GM19023 (cell line): Measurements from ENCODE around the gene CDH4.

Experiments
- ATAC-seq: cut with Tn5 transposase; IDR thresholded peaks from one replicate; pipeline ENCODE4 v1.9.1; 2021; ENCODE audit warnings: mild to moderate bottlenecking, moderate library complexity; ENCODE audit not compliant: unreplicated experiment

The CDH4 gene

DNA sequence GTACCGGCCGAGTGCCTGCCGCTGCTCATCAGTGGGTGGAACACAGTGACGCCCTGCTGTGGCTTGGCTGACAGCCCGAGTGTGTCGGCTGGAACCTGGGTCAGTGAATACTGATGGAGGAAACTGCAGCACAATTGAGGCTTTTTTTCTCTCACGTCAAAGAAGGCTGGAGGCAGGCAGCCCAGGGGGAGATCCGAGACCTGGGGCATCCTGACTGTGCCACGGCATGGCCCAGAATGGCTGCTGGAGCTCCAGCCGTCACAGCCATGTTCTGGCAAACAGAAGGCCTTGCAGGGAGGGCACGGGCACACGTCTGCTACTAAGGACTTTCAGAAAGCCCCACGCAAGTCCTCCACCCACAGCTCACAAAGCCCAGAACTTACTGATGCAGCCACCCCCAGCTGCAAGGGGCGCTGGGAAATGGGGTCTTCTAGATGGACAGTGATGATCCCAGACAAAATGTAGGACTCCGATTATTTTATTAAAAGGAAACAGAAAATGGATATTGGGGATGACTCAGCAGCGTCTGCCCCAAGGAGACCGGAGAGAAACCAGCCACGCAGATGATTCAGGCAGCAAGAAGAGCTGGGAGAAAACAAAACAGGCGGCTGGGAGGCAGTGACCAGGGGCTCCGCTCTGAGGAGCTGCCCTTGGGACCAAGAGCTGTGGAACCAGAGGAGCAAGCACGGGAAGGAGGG, 673.6 kb downstream of the CDH4 start:
- no peak for ATAC-seq

DNA sequence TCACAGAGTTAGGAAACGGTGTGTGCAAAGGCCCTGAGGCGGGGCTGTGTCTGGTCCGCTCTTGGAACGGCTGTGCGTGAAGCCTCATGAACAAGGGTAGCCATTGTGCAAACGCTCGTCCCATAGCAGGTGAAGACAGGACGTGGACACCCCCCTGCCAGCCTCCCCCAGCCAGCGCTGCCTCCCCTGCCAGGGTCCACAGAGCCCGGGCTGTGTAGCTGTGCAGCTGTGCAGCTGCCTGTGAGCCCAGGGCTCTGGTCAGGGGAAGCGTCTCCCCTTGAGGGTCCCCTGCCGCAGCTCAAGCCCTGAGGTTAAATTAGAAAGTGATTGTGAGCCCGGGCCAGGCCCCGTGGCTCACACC, 674.2 kb downstream of the CDH4 start:
- no peak for ATAC-seq

DNA sequence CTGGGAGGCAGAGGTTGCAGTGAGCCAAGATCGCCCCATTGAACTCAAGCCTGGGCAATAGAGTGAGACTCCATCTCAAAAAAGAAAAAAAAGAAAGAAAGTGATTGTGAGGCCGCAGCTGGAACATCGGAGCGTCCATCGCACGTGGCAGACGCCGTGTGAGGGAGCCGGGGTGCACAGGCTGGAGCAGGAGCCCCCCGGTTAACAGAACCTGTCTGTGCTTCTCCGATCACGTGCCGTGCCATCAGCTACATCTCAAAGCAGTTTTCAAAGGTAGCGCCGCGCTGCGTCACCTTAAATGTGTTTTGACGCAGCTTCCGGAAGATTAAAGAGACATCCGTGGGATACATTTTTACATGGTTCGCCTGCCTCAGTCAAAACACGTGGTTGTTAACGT, 674.7 kb downstream of the CDH4 start:
- ATAC-seq = no peak

DNA sequence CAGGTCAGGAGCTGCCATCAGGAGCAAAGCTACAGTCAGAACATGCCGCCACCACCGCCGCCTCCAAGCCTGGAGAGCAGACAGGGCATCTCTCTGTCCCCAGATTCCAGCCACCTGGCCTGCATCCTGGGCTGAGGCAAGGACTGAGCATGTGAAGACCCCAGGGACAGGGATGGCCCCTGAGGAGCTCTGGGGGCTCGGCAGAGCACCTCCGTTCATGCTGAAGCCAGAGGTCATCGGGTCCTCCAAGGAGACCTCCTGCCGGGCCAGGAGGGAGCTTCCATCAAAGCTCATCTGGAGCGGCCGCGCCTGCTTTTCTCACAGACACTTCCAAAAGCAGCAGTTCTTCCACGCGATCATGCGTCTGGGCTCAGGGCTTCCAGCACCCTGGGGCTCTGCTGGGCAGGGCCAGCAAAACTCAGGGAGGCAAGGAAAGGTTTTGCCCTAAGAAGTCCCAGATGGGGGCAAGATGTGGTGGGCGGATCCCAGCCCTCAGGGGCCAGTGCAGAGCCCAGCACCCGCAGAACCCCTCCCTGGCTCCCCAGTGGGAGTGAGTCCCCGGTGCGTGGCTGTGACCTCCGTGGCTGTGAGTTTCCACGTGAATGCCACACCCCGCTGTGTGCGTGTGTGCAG, 675.2 kb downstream of the CDH4 start:
- no peak for ATAC-seq

DNA sequence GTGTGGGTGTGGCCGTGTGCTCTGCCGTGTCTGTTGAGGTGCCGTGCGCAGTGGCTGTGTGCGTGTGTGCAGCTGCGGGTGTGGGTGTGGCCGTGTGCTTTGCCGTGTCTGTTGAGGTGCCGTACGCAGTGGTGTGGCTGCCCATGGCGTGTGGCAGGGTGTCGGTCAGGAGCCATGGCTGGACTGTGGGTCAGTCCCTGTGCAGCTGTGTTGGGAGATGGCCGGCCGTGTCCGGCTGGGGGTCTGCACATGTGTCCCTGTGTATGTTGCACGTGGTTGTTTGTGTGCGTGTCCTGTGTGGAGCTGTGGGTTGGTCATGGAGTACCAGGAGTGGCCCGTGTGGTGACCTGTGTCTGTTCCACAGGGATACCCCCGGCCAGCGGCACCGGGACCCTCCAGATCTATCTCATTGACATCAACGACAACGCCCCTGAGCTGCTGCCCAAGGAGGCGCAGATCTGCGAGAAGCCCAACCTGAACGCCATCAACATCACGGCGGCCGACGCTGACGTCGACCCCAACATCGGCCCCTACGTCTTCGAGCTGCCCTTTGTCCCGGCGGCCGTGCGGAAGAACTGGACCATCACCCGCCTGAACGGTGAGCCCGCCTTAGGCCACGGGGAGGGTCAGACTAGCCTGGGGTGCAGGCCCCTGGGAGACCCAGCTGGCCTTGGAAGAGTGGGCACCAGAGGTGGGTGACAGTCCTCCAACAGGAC, 675.9 kb downstream of the CDH4 start:
- no peak for ATAC-seq

DNA sequence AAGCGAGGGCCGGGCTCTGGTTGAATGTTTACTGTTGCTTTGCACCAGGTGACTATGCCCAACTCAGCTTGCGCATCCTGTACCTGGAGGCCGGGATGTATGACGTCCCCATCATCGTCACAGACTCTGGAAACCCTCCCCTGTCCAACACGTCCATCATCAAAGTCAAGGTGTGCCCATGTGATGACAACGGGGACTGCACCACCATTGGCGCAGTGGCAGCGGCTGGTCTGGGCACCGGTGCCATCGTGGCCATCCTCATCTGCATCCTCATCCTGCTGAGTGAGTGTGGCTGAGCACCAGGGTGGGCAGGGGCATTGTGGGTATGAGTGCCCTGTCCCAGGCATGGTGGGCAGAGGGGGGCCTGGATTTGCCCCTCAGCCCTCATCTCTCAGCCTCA, 677.5 kb downstream of the CDH4 start:
- ATAC-seq = no peak

DNA sequence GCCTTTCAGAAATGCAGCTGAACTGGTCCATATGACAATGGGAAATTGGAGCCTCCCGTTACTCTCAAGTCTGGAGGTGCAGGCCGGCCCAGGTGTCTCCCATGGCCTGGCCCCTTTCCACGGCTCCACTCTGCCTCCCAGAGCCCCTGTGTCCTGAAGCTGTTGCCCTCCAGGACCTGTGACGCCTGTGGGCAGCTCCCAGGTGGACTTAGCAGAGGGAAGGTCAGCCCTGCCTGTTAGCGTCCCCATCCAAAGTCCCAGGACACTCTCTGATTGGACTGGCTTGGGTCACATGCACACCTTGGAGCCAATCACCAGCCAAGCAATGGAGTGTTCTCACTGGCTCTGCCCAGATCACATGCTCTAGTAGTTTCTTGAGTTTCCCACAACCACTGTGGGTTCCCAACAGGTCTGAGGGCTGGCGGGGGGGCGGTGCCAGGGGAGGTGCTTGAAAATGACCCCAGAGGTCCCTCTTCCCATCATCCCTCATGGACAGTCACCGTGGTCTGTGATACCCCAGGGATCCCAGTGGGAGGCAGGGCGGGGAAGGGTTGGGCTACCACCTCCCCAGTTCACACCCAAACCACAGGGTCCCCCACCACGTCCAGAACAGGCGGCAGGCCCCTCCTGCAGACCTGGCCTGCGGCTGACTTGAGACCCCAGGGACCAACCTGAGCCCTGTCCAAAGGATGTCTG, 678.1 kb downstream of the CDH4 start:
- ATAC-seq = no peak

DNA sequence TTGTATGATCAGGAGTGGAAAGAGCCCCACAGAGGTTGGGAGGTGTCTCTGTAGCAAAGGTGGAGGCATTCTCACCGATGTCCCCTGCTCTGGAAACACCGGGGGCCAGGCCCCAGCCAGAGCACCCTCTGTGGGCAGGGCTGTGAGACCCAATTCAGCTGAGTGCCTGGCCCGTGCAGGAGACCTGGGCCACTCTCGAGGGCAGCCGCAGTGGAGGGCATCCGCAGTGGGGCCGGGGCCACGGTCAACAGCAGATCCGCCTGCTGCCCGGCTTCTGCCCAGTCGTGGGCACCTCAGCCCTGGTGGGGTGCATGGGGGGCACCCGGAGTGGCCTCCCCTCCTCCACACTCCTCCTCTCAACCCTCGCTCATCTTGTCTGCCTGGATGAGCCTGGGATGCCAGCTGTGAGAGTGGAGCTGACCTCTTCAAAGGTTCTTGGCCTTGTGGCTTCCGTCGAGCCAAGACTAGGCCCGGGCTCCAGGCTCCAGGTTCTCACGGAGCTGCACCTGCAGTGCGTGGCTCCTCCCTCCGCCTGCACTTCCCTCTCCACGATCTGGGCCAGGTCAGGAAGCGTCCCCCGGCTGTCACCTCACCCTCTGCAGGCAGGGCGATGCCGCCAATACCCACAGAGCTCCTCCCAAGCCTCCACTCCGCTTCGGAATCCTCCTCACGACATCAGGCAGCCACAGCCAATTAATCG, 678.9 kb downstream of the CDH4 start:
- ATAC-seq = no peak

DNA sequence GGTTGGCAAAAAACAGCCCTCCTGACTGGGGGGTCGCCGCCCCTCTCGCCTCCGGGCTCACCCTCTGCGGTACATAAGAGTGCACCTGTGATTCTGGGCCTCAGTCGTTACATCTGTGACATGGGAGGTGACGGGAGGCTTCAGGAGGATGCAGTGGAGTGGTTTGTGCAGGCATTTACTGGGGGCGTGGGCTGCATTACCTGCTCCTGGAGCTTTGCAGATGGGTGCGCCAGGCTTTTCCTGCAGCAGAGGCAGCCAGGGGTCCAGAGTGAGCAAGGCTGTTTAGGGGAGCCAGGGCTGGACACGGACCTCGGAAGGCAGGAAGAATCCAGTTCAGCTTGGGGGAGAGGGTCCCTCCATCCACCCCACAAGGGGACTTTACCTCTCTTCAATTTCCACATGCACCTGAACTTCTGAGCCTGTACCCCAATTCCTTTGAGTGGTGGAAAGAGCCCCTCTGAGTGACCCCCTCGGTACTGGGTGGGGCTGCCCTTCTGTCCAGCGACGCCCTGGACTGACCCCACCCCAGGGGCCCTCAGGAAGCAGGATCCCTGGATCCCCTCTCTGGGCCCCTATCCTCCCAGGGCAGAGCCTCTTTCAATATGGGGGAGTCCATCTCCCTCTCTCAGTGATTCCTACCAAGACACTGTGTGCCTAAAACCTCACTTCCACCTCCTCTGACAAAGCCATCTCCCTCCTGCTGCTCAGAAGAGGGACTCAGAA, 679.6 kb downstream of the CDH4 start:
- ATAC-seq = no peak

DNA sequence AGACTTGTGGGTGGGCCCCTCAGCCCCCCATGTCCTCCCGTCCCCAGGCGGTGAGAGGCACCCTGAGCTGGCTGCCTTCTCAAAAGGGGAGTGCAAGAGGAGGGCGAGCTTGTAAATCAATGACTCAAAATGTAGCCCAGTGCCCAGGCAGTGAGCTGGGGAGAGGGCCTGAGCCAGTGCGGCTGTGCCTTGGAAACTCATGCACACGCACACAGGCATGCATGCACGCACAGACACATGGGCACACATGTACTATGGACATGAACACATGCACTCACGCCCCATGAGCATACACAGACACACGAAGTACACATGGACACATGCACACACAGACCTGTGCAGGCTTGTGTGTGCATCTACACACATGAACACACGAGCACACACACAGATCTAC, 680.1 kb downstream of the CDH4 start:
- no peak for ATAC-seq

DNA sequence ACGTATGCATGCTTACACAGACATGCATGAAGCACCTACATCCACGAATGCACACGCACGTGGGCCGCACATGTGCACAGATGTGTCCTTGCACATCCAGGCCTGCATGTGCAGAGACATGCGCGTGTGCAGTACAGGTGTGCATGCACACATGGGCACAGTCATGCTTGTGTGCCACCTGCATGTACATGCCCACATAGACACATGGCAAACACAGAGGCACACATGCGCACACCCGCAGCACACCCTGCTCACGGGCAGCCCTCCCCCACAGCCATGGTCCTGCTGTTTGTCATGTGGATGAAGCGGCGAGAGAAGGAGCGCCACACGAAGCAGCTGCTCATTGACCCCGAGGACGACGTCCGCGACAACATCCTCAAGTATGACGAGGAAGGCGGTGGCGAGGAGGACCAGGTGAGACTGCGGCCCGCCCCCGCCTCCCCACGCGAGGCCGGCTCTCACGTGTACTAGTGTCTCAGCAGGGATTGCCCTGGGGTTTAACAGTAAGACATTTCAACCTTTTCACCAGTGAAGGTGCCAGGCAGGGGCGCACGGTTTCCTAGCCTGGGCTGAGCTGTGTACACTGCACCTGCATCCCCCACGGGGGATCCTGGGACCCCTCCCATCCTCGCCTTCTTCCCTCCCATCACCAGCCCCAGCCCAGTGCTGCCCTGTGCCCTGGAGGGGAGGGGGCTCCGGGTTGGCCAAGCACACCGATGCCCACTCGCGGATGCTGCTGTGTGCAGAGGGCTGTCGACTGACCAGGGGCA, 680.8 kb downstream of the CDH4 start:
- ATAC-seq = no peak

DNA sequence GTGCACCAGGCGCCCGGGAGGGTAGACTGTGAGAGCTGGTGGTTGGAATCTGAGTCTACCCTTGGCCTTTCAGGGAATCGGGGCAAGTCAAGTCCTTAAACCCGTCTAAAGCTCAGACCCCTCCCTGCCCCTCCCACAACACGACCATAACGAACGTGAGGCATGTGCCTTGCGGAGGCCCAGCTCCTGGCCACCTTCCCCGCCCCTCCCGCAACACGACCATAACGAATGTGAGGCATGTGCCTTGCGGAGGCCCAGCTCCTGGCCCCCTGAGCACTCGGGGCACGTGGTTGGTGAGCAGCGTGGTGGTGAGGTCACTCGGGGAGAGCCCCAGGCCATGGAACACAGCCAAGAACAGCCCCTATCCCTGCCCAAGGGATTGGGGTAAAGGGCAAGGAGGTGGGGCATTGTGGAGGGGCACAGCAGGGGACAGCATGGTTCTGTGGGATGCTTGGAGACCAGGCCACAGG, 681.5 kb downstream of the CDH4 start:
- ATAC-seq = no peak

DNA sequence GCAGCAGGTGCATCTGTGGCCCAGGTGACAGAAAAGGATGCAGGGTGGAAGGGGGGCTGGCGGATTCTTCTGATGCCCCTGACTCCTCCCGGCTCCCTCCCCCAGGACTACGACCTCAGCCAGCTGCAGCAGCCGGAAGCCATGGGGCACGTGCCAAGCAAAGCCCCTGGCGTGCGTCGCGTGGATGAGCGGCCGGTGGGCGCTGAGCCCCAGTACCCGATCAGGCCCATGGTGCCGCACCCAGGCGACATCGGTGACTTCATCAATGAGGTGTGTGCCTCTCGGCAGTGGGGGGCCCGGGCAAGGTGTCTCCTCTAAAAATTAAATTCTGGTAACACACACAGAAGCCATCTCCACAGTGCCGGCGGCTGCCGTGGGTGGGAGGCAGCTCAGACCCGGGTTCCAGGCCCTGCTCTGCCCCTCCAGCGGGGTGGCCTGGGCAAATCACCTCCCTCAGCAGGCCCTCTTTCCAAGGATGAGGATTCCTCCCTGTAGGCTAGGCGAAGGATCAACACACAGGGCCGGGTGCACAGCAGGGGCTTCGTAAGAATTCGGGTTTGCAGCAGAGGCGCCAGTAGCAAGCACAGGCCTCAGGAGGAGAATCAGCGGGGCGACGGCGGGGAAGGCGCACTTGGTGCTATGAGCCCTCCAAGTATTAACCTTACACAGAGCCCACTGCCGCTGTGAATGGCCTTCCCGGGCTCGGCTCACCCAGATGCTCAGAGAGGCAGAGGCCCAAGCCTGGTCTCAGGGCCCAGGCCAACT, 682.1 kb downstream of the CDH4 start:
- ATAC-seq = no peak

DNA sequence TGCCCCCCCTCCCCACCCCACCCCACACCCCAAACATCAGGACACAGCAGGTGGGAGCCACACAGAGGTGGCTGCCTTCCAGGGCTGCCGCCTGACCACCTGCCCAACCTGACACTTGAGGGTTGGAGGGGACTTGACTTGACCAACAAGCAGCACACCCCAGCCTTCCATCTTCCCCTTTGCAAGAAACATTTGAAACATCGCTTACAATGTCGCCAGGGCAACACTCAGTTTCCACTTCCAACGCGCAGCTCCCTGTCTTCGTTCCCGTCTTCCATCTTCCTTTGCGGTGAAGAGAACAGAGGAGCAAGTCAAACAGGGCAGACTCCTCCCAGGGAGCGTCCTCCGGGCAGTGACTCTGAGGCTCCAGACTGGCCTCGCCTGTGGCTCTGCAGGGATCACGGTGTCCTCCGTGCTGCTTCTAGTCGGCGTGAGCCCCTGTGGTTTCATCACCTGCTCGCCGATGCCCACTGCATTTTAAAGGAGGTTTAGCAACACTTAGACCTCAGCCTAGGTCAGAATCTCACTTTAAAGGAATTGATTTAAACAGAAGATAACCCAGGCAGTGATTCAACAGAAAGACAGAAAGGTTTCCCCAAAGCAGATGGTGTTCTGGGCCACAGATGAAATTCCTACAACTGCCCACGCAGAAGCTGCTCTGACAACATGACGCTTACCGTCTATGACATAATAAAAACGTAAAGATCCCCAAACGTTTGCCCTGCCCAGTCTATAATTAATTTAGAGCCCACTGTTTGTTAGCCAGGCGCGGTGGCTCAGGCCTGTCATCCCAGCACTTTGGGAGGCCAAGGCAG, 682.9 kb downstream of the CDH4 start:
- no peak for ATAC-seq

DNA sequence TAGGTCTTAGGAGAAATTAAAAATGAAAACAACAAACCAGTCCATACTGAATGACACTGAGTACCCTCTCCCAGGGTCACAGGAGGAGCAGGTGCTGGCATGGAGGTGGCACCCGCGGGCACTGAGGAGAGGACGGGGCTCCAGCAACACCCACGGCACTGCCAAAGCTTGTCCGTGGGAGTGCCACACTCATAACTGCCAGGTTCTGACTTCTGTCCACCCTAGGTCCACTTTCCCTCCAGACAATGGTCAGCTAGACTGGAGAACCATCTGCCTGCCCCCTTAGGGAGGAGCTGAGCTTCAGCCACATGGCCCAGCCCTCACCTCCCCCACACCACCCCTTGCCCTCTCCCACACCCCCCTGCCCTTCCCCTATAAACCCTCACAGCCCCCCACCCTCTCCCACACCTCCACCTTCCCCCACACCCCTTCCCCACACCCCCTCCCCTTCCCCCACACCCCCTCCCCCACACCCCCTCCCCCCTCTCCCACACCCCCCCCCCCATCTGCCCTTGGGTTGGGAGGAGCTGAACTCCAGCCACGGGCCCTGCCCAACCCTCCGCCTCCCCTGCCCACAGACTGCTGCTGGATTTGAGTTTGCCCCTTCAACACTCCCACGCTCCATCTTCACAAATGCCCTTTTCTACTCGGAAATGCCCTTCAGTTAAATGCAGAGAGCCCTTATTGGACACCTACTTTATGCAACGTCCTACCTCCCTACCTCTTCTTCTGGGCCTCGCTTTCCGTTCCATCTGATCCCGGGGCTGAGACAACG, 684.1 kb downstream of the CDH4 start:
- no peak for ATAC-seq

DNA sequence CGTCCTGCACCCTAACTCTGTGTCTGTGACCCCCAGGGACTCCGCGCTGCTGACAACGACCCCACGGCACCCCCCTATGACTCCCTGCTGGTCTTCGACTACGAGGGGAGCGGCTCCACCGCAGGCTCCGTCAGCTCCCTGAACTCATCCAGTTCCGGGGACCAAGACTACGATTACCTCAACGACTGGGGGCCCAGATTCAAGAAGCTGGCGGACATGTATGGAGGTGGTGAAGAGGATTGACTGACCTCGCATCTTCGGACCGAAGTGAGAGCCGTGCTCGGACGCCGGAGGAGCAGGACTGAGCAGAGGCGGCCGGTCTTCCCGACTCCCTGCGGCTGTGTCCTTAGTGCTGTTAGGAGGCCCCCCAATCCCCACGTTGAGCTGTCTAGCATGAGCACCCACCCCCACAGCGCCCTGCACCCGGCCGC, 684.7 kb downstream of the CDH4 start:
- ATAC-seq = no peak
